H9 (cell line): ENCODE results near the gene OR2AE1. TPM values are rescaled to one million over a fixed set of nuclear protein-coding genes. Genes with fewer than 3 reads are reported as not detected.

Source experiments
- DNase-seq: peaks from one replicate; pipeline ENCODE4 v3.0.0-alpha.2; 2017
- H2AFZ ChIP-seq: one replicate; pipeline ENCODE4 v1.6.1; 2013; ENCODE audit warnings: mild to moderate bottlenecking, low read length, control low read depth, moderate library complexity
- H2AK5ac ChIP-seq: 2 replicates; pipeline ENCODE4 v1.6.1; 2013; ENCODE audit warnings: low read length, control low read depth, mixed read lengths; ENCODE audit not compliant: insufficient read length
- H2BK120ac ChIP-seq: one replicate; pipeline ENCODE4 v1.6.1; 2013; ENCODE audit warnings: low read depth, mild to moderate bottlenecking, low read length, control low read depth, inconsistent platforms; ENCODE audit not compliant: poor library complexity, severe bottlenecking
- H2BK12ac ChIP-seq: 2 replicates; pipeline ENCODE4 v1.6.1; 2013; ENCODE audit warnings: low read length, control low read depth, mixed read lengths, low read depth; ENCODE audit not compliant: insufficient read length
- H2BK15ac ChIP-seq: 2 replicates; pipeline ENCODE4 v1.6.1; 2013; ENCODE audit warnings: low read depth, low read length, control low read depth
- H2BK20ac ChIP-seq: one replicate; pipeline ENCODE4 v1.6.1; 2013; ENCODE audit warnings: low read depth, mild to moderate bottlenecking, low read length, control low read depth, inconsistent platforms; ENCODE audit not compliant: poor library complexity, severe bottlenecking
- H2BK5ac ChIP-seq: 2 replicates; pipeline ENCODE4 v1.6.1; 2013; ENCODE audit warnings: low read length, control low read depth, mixed read lengths; ENCODE audit not compliant: insufficient read length
- H3K14ac ChIP-seq: 2 replicates; pipeline ENCODE4 v1.6.1; 2013; ENCODE audit warnings: low read length, control low read depth; ENCODE audit not compliant: insufficient read depth
- H3K18ac ChIP-seq: 2 replicates; pipeline ENCODE4 v1.6.1; 2013; ENCODE audit warnings: low read depth, mild to moderate bottlenecking, mixed read lengths, low read length, control low read depth; ENCODE audit not compliant: insufficient read length
- H3K23ac ChIP-seq: 2 replicates; pipeline ENCODE4 v1.6.1; 2013; ENCODE audit warnings: low read length, control low read depth, mixed read lengths, low read depth; ENCODE audit not compliant: insufficient read length
- H3K23me2 ChIP-seq: 2 replicates; pipeline ENCODE4 v1.6.1; 2013; ENCODE audit warnings: low read depth, mild to moderate bottlenecking, mixed read lengths, low read length, control low read depth; ENCODE audit not compliant: insufficient read length, poor library complexity, severe bottlenecking
- H3K27ac ChIP-seq: 2 replicates; pipeline ENCODE4 v1.5.1; 2013; ENCODE audit warnings: low read length, control low read depth, mixed read lengths, low read depth; ENCODE audit not compliant: insufficient read length
- H3K27me3 ChIP-seq: 2 replicates; pipeline ENCODE4 v1.6.1; 2013; ENCODE audit warnings: low read length, control low read depth, inconsistent platforms; ENCODE audit not compliant: insufficient read depth
- H3K4ac ChIP-seq: 2 replicates; pipeline ENCODE4 v1.6.1; 2013; ENCODE audit warnings: low read depth, mild to moderate bottlenecking, control low read depth, inconsistent platforms, low read length, moderate library complexity
- H3K4me1 ChIP-seq: 2 replicates; pipeline ENCODE4 v1.6.1; 2013; ENCODE audit warnings: low read length, control low read depth, inconsistent platforms; ENCODE audit not compliant: insufficient read depth
- H3K4me2 ChIP-seq: 2 replicates; pipeline ENCODE4 v1.6.1; 2013; ENCODE audit warnings: low read length, control low read depth, mixed read lengths; ENCODE audit not compliant: insufficient read length, insufficient read depth
- H3K56ac ChIP-seq: 2 replicates; pipeline ENCODE4 v1.6.1; 2013; ENCODE audit warnings: low read depth, mild to moderate bottlenecking, mixed read lengths, low read length, control low read depth; ENCODE audit not compliant: insufficient read length
- H3K79me1 ChIP-seq: 2 replicates; pipeline ENCODE4 v1.6.1; 2013; ENCODE audit warnings: low read depth, mild to moderate bottlenecking, moderate library complexity, low read length, control low read depth, inconsistent platforms; ENCODE audit not compliant: insufficient read depth, poor library complexity, severe bottlenecking
- H3K79me2 ChIP-seq: 2 replicates; pipeline ENCODE4 v1.6.1; 2013; ENCODE audit warnings: low read length, control low read depth, inconsistent platforms; ENCODE audit not compliant: insufficient read depth
- H3K9ac ChIP-seq: 2 replicates; pipeline ENCODE4 v1.6.1; 2013; ENCODE audit warnings: low read length, control low read depth, mixed read lengths; ENCODE audit not compliant: insufficient read length; ENCODE audit errors: extremely low read depth
- H3K9me3 ChIP-seq: one replicate; pipeline ENCODE4 v1.6.1; 2013; ENCODE audit warnings: low read depth, low read length, inconsistent platforms; ENCODE audit not compliant: control insufficient read depth
- H3T11ph ChIP-seq: one replicate; pipeline ENCODE4 v1.6.1; 2013; ENCODE audit warnings: mild to moderate bottlenecking, low read length, control low read depth, inconsistent platforms
- H4K20me1 ChIP-seq: one replicate; pipeline ENCODE4 v1.6.1; 2013; ENCODE audit not compliant: control insufficient read depth, insufficient read length, insufficient read depth
- H4K5ac ChIP-seq: 2 replicates; pipeline ENCODE4 v1.6.1; 2013; ENCODE audit warnings: low read depth, mild to moderate bottlenecking, mixed read lengths, low read length, control low read depth; ENCODE audit not compliant: insufficient read length
- H4K8ac ChIP-seq: replicated peaks from 2 replicates; pipeline ENCODE4 v1.6.1; 2013; ENCODE audit warnings: low read length, control low read depth, mixed read lengths, low read depth; ENCODE audit not compliant: insufficient read length
- H4K91ac ChIP-seq: 2 replicates; pipeline ENCODE4 v1.6.1; 2013; ENCODE audit warnings: low read depth, mild to moderate bottlenecking, moderate library complexity, mixed read lengths, low read length, control low read depth; ENCODE audit not compliant: insufficient read length
- H3K27ac Mint-ChIP-seq, 3 experiments: 2 replicates in 2 of 3; 3 replicates in 1 of 3; pipeline ENCODE4 v1.8.0; 2020 to 2021; ENCODE audit warnings: mixed read lengths in 3 of 3, mild to moderate bottlenecking in 1 of 3, moderate library complexity in 1 of 3
- H3K27me3 Mint-ChIP-seq: 2 replicates; pipeline ENCODE4 v1.8.0; 2021; ENCODE audit warnings: low read depth, mild to moderate bottlenecking, moderate library complexity, mixed read lengths
- H3K36me3 Mint-ChIP-seq, 3 experiments: 2 replicates in 2 of 3; 3 replicates in 1 of 3; pipeline ENCODE4 v1.8.0; 2020 to 2021; ENCODE audit warnings: low read depth in 3 of 3, mixed read lengths in 3 of 3; ENCODE audit not compliant: insufficient read depth in 1 of 3
- H3K4me1 Mint-ChIP-seq, 2 experiments: 2 replicates each; pipeline ENCODE4 v1.8.0; 2020; ENCODE audit warnings: mixed read lengths in 2 of 2
- H3K4me3 Mint-ChIP-seq, 2 experiments: 2 replicates in 1 of 2; 3 replicates in 1 of 2; pipeline ENCODE4 v1.8.0; 2020 to 2021; ENCODE audit warnings: mild to moderate bottlenecking in 2 of 2, mixed read lengths in 2 of 2, moderate library complexity in 1 of 2
- H3K9me3 Mint-ChIP-seq, 2 experiments: 2 replicates in 1 of 2; 3 replicates in 1 of 2; pipeline ENCODE4 v1.8.0; 2020; ENCODE audit warnings: mild to moderate bottlenecking in 2 of 2, mixed read lengths in 2 of 2, moderate library complexity in 1 of 2
- total RNA-seq: library from RNA; stranded (reverse); gene quantifications from 2 replicates; pipeline ENCODE4 v1.2.1, GENCODE V29; 2021
- TF ChIP-seq, protein P1 (sequence below): fragments of 200-600 bp; sonication (generic); conservative IDR thresholded peaks from 3 replicates; pipeline ENCODE4 v1.8.0; 2021; ENCODE audit warnings: antibody characterized with exemption, mild to moderate bottlenecking

The OR2AE1 gene
- total RNA-seq, 1 experiment from 2014 or later, result not detected

DNA sequence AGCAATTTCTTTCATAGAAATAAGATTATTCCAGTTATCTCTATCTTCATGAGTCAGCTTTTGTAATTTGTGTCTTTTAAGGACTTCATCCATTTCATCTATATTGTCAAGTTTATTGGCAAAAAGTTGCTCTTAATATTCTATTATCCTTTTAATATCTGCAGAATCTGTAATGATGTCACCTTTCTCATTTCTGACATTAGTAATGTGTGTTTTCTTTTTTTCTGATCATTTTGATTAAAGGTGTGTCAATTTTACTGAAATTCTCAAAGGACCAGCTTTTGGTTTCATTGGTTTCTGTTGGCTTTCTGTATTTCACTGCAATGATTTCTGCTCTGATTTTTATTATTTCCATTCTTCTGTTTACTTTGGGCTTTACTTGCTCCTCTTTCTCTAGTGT, 17.9 kb upstream of the OR2AE1 start:
- no peak overlapping the region for H2BK20ac ChIP-seq
- H2BK5ac ChIP-seq, result no peak overlapping the region
- no peaks in the 10 kb centered on the region for H3K27me3 ChIP-seq
- no peak overlapping the region for H2AFZ ChIP-seq
- no peaks in the 10 kb centered on the region for H3K79me1 ChIP-seq
- no peak overlapping the region for H3T11ph ChIP-seq
- Mint-ChIP-seq H3K4me1 (peaks cover 0 to 2% of the 10 kb centered on the region in 2 experiments; a peak in 2 of 4 replicates), H3K9me3 (peaks cover 7 to 8% of the 10 kb centered on the region in 2 experiments; a peak in 4 of 5 replicates), H3K36me3 (peaks cover 7 to 17% (median 7%) of the 10 kb centered on the region in 3 experiments; a peak in 6 of 7 replicates), H3K27ac (no peak overlapping the region), H3K27me3 (peaks cover 1% of the 10 kb centered on the region; the same call in 1 of the 2 replicates), H3K4me3 (no peak overlapping the region)
- no peak overlapping the region for H4K91ac ChIP-seq
- no peak overlapping the region for H4K8ac ChIP-seq
- no peak overlapping the region for H3K9ac ChIP-seq
- no peak overlapping the region for H3K23ac ChIP-seq
- no peaks in the 10 kb centered on the region for H3K23me2 ChIP-seq
- no peak overlapping the region for H3K18ac ChIP-seq
- H3K4me1 ChIP-seq, result no peaks in the 10 kb centered on the region
- no peak overlapping the region for H3K4ac ChIP-seq
- no peak overlapping the region for H3K14ac ChIP-seq
- no peak overlapping the region for H3K4me2 ChIP-seq
- H4K20me1 ChIP-seq, result no peaks in the 10 kb centered on the region
- H3K79me2 ChIP-seq, result no peaks in the 10 kb centered on the region; the same call in 1 of the 2 replicates
- H2BK15ac ChIP-seq, result no peak overlapping the region
- TF ChIP-seq, protein P1, sequence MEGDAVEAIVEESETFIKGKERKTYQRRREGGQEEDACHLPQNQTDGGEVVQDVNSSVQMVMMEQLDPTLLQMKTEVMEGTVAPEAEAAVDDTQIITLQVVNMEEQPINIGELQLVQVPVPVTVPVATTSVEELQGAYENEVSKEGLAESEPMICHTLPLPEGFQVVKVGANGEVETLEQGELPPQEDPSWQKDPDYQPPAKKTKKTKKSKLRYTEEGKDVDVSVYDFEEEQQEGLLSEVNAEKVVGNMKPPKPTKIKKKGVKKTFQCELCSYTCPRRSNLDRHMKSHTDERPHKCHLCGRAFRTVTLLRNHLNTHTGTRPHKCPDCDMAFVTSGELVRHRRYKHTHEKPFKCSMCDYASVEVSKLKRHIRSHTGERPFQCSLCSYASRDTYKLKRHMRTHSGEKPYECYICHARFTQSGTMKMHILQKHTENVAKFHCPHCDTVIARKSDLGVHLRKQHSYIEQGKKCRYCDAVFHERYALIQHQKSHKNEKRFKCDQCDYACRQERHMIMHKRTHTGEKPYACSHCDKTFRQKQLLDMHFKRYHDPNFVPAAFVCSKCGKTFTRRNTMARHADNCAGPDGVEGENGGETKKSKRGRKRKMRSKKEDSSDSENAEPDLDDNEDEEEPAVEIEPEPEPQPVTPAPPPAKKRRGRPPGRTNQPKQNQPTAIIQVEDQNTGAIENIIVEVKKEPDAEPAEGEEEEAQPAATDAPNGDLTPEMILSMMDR, result no peak
- no peak overlapping the region for H3K27ac ChIP-seq
- peaks cover 7% of the 10 kb centered on the region for H3K9me3 ChIP-seq
- no peak overlapping the region for H2BK120ac ChIP-seq
- H2BK12ac ChIP-seq, result no peak overlapping the region
- no peak overlapping the region for H3K56ac ChIP-seq
- no peak overlapping the region for H2AK5ac ChIP-seq
- no peak for DNase-seq
- no peak overlapping the region for H4K5ac ChIP-seq
